ENCODE measurements around the gene DIP2B. TPM values are rescaled to one million over a fixed set of nuclear protein-coding genes. Genes with fewer than 3 reads are reported as not detected.

The DIP2B gene
- total and polyA plus RNA-seq, 2 of the 13 experiments (the other 11 are each of a cell fraction or from before 2014, with no cell fraction given), result 32.1 to 35.8 TPM

GRCh38 chr12:50504798-50505674 lies at the start of gene DIP2B (continued):
- no peak for TF ChIP-seq HDAC6 (IDR thresholded peaks at IDR 0.05; ENCODE audit: low read depth, low read length)
- no peak for TF ChIP-seq ZNF30 (CRISPR knock-in tag; IDR thresholded peaks at IDR 0.05)
- TF ChIP-seq, protein P1, sequence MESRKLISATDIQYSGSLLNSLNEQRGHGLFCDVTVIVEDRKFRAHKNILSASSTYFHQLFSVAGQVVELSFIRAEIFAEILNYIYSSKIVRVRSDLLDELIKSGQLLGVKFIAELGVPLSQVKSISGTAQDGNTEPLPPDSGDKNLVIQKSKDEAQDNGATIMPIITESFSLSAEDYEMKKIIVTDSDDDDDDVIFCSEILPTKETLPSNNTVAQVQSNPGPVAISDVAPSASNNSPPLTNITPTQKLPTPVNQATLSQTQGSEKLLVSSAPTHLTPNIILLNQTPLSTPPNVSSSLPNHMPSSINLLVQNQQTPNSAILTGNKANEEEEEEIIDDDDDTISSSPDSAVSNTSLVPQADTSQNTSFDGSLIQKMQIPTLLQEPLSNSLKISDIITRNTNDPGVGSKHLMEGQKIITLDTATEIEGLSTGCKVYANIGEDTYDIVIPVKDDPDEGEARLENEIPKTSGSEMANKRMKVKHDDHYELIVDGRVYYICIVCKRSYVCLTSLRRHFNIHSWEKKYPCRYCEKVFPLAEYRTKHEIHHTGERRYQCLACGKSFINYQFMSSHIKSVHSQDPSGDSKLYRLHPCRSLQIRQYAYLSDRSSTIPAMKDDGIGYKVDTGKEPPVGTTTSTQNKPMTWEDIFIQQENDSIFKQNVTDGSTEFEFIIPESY (CRISPR knock-in tag; IDR thresholded peaks at IDR 0.05), result 0 out of 2 replicates have a peak, but pooled peaks have one; percentile 52
- no peak for TF ChIP-seq SNAI1 (CRISPR knock-in tag; IDR thresholded peaks at IDR 0.05; ENCODE audit: borderline replicate concordance)
- TF ChIP-seq GATA4 (IDR thresholded peaks at IDR 0.05; ENCODE audit: borderline replicate concordance, low read depth), result no peak
- peak; percentile 9; the same call in 1 of the 2 replicates for TF ChIP-seq ZNF350 (CRISPR knock-in tag; IDR thresholded peaks at IDR 0.05; ENCODE audit: borderline replicate concordance, low read depth)
- 0 out of 2 replicates have a peak, but pooled peaks have one; percentile 17 for TF ChIP-seq ZNF615 (CRISPR knock-in tag; IDR thresholded peaks at IDR 0.05; ENCODE audit: borderline replicate concordance)
- TF ChIP-seq, protein P2, sequence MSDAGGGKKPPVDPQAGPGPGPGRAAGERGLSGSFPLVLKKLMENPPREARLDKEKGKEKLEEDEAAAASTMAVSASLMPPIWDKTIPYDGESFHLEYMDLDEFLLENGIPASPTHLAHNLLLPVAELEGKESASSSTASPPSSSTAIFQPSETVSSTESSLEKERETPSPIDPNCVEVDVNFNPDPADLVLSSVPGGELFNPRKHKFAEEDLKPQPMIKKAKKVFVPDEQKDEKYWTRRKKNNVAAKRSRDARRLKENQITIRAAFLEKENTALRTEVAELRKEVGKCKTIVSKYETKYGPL (CRISPR knock-in tag; IDR thresholded peaks at IDR 0.05), result no peak
- TF ChIP-seq, protein P3, sequence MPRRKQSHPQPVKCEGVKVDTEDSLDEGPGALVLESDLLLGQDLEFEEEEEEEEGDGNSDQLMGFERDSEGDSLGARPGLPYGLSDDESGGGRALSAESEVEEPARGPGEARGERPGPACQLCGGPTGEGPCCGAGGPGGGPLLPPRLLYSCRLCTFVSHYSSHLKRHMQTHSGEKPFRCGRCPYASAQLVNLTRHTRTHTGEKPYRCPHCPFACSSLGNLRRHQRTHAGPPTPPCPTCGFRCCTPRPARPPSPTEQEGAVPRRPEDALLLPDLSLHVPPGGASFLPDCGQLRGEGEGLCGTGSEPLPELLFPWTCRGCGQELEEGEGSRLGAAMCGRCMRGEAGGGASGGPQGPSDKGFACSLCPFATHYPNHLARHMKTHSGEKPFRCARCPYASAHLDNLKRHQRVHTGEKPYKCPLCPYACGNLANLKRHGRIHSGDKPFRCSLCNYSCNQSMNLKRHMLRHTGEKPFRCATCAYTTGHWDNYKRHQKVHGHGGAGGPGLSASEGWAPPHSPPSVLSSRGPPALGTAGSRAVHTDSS (CRISPR knock-in tag; conservative IDR thresholded peaks at IDR 0.05), result no peak
- TF ChIP-seq, protein P4, sequence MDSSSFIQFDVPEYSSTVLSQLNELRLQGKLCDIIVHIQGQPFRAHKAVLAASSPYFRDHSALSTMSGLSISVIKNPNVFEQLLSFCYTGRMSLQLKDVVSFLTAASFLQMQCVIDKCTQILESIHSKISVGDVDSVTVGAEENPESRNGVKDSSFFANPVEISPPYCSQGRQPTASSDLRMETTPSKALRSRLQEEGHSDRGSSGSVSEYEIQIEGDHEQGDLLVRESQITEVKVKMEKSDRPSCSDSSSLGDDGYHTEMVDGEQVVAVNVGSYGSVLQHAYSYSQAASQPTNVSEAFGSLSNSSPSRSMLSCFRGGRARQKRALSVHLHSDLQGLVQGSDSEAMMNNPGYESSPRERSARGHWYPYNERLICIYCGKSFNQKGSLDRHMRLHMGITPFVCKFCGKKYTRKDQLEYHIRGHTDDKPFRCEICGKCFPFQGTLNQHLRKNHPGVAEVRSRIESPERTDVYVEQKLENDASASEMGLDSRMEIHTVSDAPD (CRISPR knock-in tag; IDR thresholded peaks at IDR 0.05), result peak; percentile 73; the same call in 1 of the 2 replicates
- no peak for TF ChIP-seq ZBTB42 (CRISPR knock-in tag; IDR thresholded peaks at IDR 0.05)
- no peak for TF ChIP-seq KDM5A (IDR thresholded peaks at IDR 0.05; ENCODE audit: borderline replicate concordance, low read length)
- peak; percentile 62; the same call in 1 of the 3 replicates for TF ChIP-seq MXI1 (IDR thresholded peaks at IDR 0.05; ENCODE audit: borderline replicate concordance, low read depth, low read length)
- TF ChIP-seq ZHX1 (CRISPR knock-in tag; IDR thresholded peaks at IDR 0.05; ENCODE audit: low read depth), result no peak
- TF ChIP-seq, protein P5, sequence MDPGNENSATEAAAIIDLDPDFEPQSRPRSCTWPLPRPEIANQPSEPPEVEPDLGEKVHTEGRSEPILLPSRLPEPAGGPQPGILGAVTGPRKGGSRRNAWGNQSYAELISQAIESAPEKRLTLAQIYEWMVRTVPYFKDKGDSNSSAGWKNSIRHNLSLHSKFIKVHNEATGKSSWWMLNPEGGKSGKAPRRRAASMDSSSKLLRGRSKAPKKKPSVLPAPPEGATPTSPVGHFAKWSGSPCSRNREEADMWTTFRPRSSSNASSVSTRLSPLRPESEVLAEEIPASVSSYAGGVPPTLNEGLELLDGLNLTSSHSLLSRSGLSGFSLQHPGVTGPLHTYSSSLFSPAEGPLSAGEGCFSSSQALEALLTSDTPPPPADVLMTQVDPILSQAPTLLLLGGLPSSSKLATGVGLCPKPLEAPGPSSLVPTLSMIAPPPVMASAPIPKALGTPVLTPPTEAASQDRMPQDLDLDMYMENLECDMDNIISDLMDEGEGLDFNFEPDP (CRISPR knock-in tag; conservative IDR thresholded peaks at IDR 0.05), result no peak
- no peak for TF ChIP-seq CC2D1A (CRISPR knock-in tag; IDR thresholded peaks at IDR 0.05)
- TF ChIP-seq STAG1 (CRISPR knock-in tag; IDR thresholded peaks at IDR 0.05), result peak; percentile 97
